GM12878 (cell line): ENCODE data around the gene ELL2. TPM values are rescaled to one million over a fixed set of nuclear protein-coding genes. Genes with fewer than 3 reads are reported as not detected.

Source experiments
- ATAC-seq: fragments of 200-7000 bp; cut with Tn5 transposase; 3 replicates; pipeline ENCODE4 v1.9.1; 2020; ENCODE audit warnings: mild to moderate bottlenecking, moderate library complexity
- BruUV-seq: library from RNA; stranded (reverse); fragments of 400-500 nt; replicated peaks from 2 replicates; lab custom pipeline; 2021; lab: Mats Ljungman, UMichigan
- CTCF ChIA-PET: fragments of 300-600 bp; sonication (Branson Sonifier 250); formaldehyde crosslinking; extraction: SDS; loops from one replicate; lab custom pipeline; 2021; ENCODE audit warnings: inconsistent platforms; lab: Yijun Ruan, JAX
- POLR2A ChIA-PET: fragments of 350-600 bp; formaldehyde crosslinking; extraction: SDS; loops from one replicate; lab custom pipeline; 2021; ENCODE audit warnings: inconsistent platforms; lab: Charles Lee
- RAD21 ChIA-PET: fragments of 300-600 bp; sonication (Branson Sonifier 250); formaldehyde crosslinking; loops from one replicate; lab custom pipeline; 2023; ENCODE audit warnings: antibody characterized with exemption; ENCODE audit not compliant: unreplicated experiment; lab: Charles Lee
- SMC1A ChIA-PET: fragments of 300-600 bp; sonication (Branson Sonifier 250); formaldehyde crosslinking; loops from one replicate; lab custom pipeline; 2023; ENCODE audit not compliant: unreplicated experiment, uncharacterized antibody; lab: Charles Lee
- DNase-seq: peaks from one replicate; pipeline ENCODE4 v3.0.0-alpha.2; 2011; ENCODE audit warnings: low read depth, low spot score
- FAIRE-seq: peaks from 3 replicates; lab custom pipeline; 2011; peaks lifted over from hg19 to GRCh38; lab: Jason Lieb, UNC
- H2AFZ ChIP-seq: 2 replicates; pipeline ENCODE4 v1.6.0; 2011; ENCODE audit warnings: low read depth, low read length, control low read depth; ENCODE audit not compliant: control insufficient read depth
- H3K27ac ChIP-seq: 2 replicates; pipeline ENCODE4 v1.5.1; 2011; ENCODE audit warnings: control low read depth; ENCODE audit not compliant: control insufficient read depth, insufficient read depth
- H3K27me3 ChIP-seq, 2 experiments: replicated peaks in 1 of 2; 2 replicates each; pipeline versions ENCODE4 v1.6.0 to v1.6.1; 2011; ENCODE audit warnings: low read length in 1 of 2; ENCODE audit not compliant: control insufficient read depth in 2 of 2, insufficient read depth in 2 of 2
- H3K36me3 ChIP-seq, 2 experiments: 2 replicates each; pipeline ENCODE4 v1.5.1; 2011; ENCODE audit warnings: low read length in 1 of 2; ENCODE audit not compliant: control insufficient read depth in 2 of 2, insufficient read depth in 2 of 2
- H3K4me1 ChIP-seq: 2 replicates; pipeline ENCODE4 v1.6.1; 2011; ENCODE audit warnings: mild to moderate bottlenecking, low read length, moderate library complexity, mixed read lengths; ENCODE audit not compliant: control insufficient read depth, insufficient read depth
- H3K4me2 ChIP-seq: 2 replicates; pipeline ENCODE4 v1.6.0; 2011; ENCODE audit warnings: control low read depth; ENCODE audit not compliant: control insufficient read depth, insufficient read depth
- H3K4me3 ChIP-seq: fragments of 200-600 bp; sonication (generic); 2 replicates; pipeline ENCODE4 v1.5.1; 2016
- H3K79me2 ChIP-seq: 2 replicates; pipeline ENCODE4 v1.6.0; 2011; ENCODE audit warnings: low read length; ENCODE audit not compliant: control insufficient read depth, insufficient read depth
- H3K9ac ChIP-seq: 2 replicates; pipeline ENCODE4 v1.8.0; 2011; ENCODE audit warnings: low read length, control low read depth, mixed read lengths; ENCODE audit not compliant: control insufficient read depth, insufficient read depth
- H3K9me3 ChIP-seq: replicated peaks from 3 replicates; pipeline ENCODE4 v1.5.1; 2011; ENCODE audit warnings: mild to moderate bottlenecking, low read length; ENCODE audit not compliant: control insufficient read depth, insufficient read depth
- H4K20me1 ChIP-seq: 2 replicates; pipeline ENCODE4 v1.6.0; 2011; ENCODE audit not compliant: control insufficient read depth, insufficient read depth
- ASH2L ChIP-seq: fragments of 300-600, 200-600 bp; sonication (generic); IDR thresholded peaks from 2 replicates; pipeline ENCODE4 v1.6.1; 2017; ENCODE audit warnings: low read depth, mild to moderate bottlenecking, borderline replicate concordance
- CBFB ChIP-seq: IDR thresholded peaks from 2 replicates; pipeline ENCODE4 v1.6.1; 2016; ENCODE audit warnings: antibody characterized with exemption, low read depth
- CBX3 ChIP-seq: fragments of 200-600 bp; sonication (generic); IDR thresholded peaks from 2 replicates; pipeline ENCODE4 v1.6.1; 2016; ENCODE audit warnings: low read depth, borderline replicate concordance
- CHD2 ChIP-seq: IDR thresholded peaks from 2 replicates; pipeline ENCODE4 v1.6.1; 2011; ENCODE audit warnings: low read depth, low read length, improper control_type of control experiment, borderline replicate concordance
- FOS ChIP-seq: IDR thresholded peaks from 3 replicates; pipeline ENCODE4 v1.6.1; 2011; ENCODE audit warnings: borderline replicate concordance; ENCODE audit not compliant: insufficient read length; ENCODE audit errors: extremely low read depth
- IKZF1 ChIP-seq: fragments of 450-650 bp; conservative IDR thresholded peaks from 2 replicates; pipeline ENCODE4 v1.6.1; 2017; ENCODE audit warnings: antibody characterized with exemption, mild to moderate bottlenecking
- IKZF2 ChIP-seq, 2 experiments: fragments of 450-650 bp; IDR thresholded peaks; 2 replicates each; pipeline ENCODE4 v1.6.1; 2017; ENCODE audit warnings: mild to moderate bottlenecking in 2 of 2, moderate library complexity in 2 of 2
- LARP7 ChIP-seq: fragments of 450-650 bp; IDR thresholded peaks from 2 replicates; pipeline ENCODE4 v1.6.1; 2017; ENCODE audit warnings: mild to moderate bottlenecking
- MXI1 ChIP-seq: fragments of 150-350 bp; IDR thresholded peaks from 2 replicates; pipeline ENCODE4 v1.6.1; 2011; ENCODE audit warnings: low read depth, mild to moderate bottlenecking, inconsistent platforms, low read length, improper control_type of control experiment
- MYB ChIP-seq: fragments of 150-350 bp; IDR thresholded peaks from 2 replicates; pipeline ENCODE4 v1.6.1; 2014; ENCODE audit warnings: mild to moderate bottlenecking, low read depth, low read length, borderline replicate concordance
- NR2F1 ChIP-seq: fragments of 450-650 bp; conservative IDR thresholded peaks from 2 replicates; pipeline ENCODE4 v1.6.1; 2017; ENCODE audit warnings: mild to moderate bottlenecking
- POLR2AphosphoS2 ChIP-seq: IDR thresholded peaks from 2 replicates; pipeline ENCODE4 v1.6.1; 2011; ENCODE audit warnings: low read depth, mild to moderate bottlenecking, low read length, improper control_type of control experiment, moderate library complexity
- SIX5 ChIP-seq: IDR thresholded peaks from 2 replicates; pipeline ENCODE4 v1.6.1; 2011; ENCODE audit warnings: mild to moderate bottlenecking, low read depth, low read length, moderate library complexity; ENCODE audit not compliant: severe bottlenecking
- STAT3 ChIP-seq: IDR thresholded peaks from 2 replicates; pipeline ENCODE4 v1.6.1; 2011; ENCODE audit warnings: low read depth, low read length, improper control_type of control experiment
- YBX1 ChIP-seq: fragments of 450-650 bp; IDR thresholded peaks from 2 replicates; pipeline ENCODE4 v1.6.1; 2016; ENCODE audit warnings: antibody characterized with exemption
- WGBS: methylation state at CpG from one replicate; pipeline ENCODE4 v1.1.6; 2016; ENCODE audit warnings: low lambda C conversion rate; ENCODE audit not compliant: insufficient replicate concordance, insufficient coverage; ENCODE audit errors: missing lambda C conversion rate; 5-methylcytosine and 5-hydroxymethylcytosine counted together
- in situ Hi-C: fragments of 300-500 bp; cut with MboI; formaldehyde crosslinking; loops from 9 replicates; pipeline ENCODE4 v1.14.3; 2018; ENCODE audit warnings: mixed read lengths
- intact Hi-C: fragments of 100-400 bp; cut with micrococcal nuclease; formaldehyde crosslinking; loops from one replicate; pipeline ENCODE4 v1.14.2; 2022; ENCODE audit not compliant: unreplicated experiment
- polyA plus RNA-seq, 11 experiments: library from polyadenylated mRNA; depleted of rRNA in 4 of 11; unstranded in 6 of 11; stranded (reverse) in 5 of 11; fragments of >200 nt; fragmentation: Nextera tagmentation in 4 of 11; fragmentation: Illumina TruSeq in 1 of 11; extraction: Ambion mirVana in 4 of 11; extraction: Trizol in 1 of 11; gene quantifications; 1 replicate in 1 of 11; 2 replicates in 10 of 11; pipeline versions ENCODE4 v1.2.1 to v1.2.3, GENCODE V29; 2011 to 2016; ENCODE audit warnings: inconsistent platforms in 2 of 11, missing spikeins in 2 of 11, low read depth in 1 of 11
- total RNA-seq, 4 experiments: library from RNA; depleted of rRNA in 3 of 4; stranded (reverse); fragments of >200 nt in 3 of 4; fragmentation: Illumina TruSeq in 1 of 4; extraction: Trizol in 1 of 4; gene quantifications; 2 replicates each; pipeline versions ENCODE4 v1.2.1 to v1.2.3, GENCODE V29; 2013 to 2021
- TF ChIP-seq, protein P1 (sequence below): fragments of 450-650 bp; IDR thresholded peaks from 2 replicates; pipeline ENCODE4 v1.6.1; 2016; ENCODE audit warnings: mild to moderate bottlenecking
- TF ChIP-seq, protein P2 (sequence below): IDR thresholded peaks from 2 replicates; pipeline ENCODE4 v1.6.1; 2012; ENCODE audit warnings: low read depth, low read length, improper control_type of control experiment
- TF ChIP-seq, protein P3 (sequence below): fragments of 450-650 bp; IDR thresholded peaks from 2 replicates; pipeline ENCODE4 v1.6.1; 2018; ENCODE audit warnings: borderline replicate concordance, mild to moderate bottlenecking; ENCODE audit not compliant: partially characterized antibody

The ELL2 gene
- total and polyA plus RNA-seq, 10 of the 15 experiments (the other 5 are each of a cell fraction or from before 2014, with no cell fraction given): 24.2 to 91.4 (median 57.4) TPM

DNA sequence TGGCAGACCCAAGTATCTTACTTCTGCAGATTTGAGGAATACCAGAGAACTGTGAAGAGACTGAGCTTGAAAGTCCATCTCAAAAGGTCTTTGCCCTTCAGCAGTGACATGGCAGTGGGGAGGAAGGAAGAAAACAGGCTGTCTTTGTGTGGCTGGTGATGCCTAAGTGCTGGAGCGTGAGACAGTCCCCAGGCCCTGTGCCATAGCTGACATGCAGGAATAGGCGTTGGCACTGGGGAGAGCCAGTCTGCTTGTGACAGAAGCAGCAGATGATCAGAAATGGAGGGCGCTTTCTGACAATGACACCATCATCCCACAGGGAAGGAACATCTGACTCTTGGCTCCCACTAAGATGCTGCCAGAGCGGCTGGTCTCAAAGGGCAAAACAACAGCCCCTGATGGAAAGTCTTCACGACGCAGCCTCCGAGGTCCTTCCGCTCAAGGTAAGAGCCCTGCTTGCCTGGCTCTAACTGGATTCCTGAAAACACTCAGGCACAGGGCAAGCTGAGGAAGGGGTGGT is 123.6 kb downstream of the ELL2 start (continued):
- TF ChIP-seq MXI1: no peak
- TF ChIP-seq CBX3: no peak
- TF ChIP-seq ASH2L: no peak
- TF ChIP-seq MYB: no peak
- TF ChIP-seq IKZF1: no peak
- TF ChIP-seq STAT3: no peak
- TF ChIP-seq SIX5: no peak
- TF ChIP-seq FOS: no peak
- TF ChIP-seq LARP7: no peak

DNA sequence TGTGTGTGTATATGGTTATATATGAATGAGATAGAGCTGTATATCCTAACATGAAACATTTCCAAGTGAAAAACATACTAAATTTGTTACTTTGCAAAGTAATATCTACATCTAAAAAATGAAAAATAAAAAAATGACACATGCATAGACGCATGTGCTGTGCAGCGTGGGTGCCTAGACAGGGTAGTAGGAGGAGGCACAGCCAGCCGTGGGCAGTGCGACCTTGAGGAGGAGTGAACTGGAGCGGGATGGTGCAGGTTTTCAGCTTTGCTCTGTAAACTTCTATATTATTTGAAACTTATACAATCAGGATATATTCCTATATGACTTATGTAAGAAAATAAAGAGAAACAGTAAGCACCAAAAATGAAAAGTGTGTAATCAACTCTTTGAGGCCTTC is 124.2 kb downstream of the ELL2 start:
- Histone ChIP-seq H3K27me3 (no peaks in the 10 kb centered on the region), H3K4me3 (no peak overlapping the region), H3K9ac (no peak overlapping the region), H3K36me3 (no peaks in the 10 kb centered on the region), H4K20me1 (no peaks in the 10 kb centered on the region), H3K27ac (no peak overlapping the region), H3K79me2 (peaks cover 4% of the 10 kb centered on the region), H3K9me3 (no peaks in the 10 kb centered on the region), H3K4me1 (peaks cover 33% of the 10 kb centered on the region), H3K4me2 (no peak overlapping the region), H2AFZ (no peak overlapping the region)
- ChIA-PET SMC1A (interaction anchor here (0.7 to 21.9 kb wide), 10 partner anchors 9 to 191 kb away, joined by 3 to 622 read pairs (median 7); partner anchors contain the start of genes GLRX and RFESD), POLR2A (interaction anchor here (0.7 to 4.1 kb wide), 5 partner anchors 14 to 96 kb away, joined by 3 to 43 read pairs (median 6); partner anchors contain the start of gene GLRX), RAD21 (interaction anchor here (1.6 to 11.7 kb wide), 3 partner anchors 17 to 190 kb away, joined by 7 to 186 read pairs (median 19); partner anchors contain the start of gene GLRX), CTCF (interaction anchor here (1.2 to 17.6 kb wide), 8 partner anchors 8 to 758 kb away, joined by 3 to 653 read pairs (median 11); partner anchors contain the start of gene GLRX)
- BruUV-seq: no TSS peak
- 94% methylated on average over 5 of the region's 5 CpGs for WGBS
- no peak for DNase-seq
- no peak for ATAC-seq
- intact Hi-C loops: loop anchor here (5.0 kb wide), 1 partner anchor 105 kb away; the partner anchor contains the start of gene RHOBTB3
- no peak for FAIRE-seq
- in situ Hi-C loops: no loop called here
- no peak for TF ChIP-seq CBX3
- TF ChIP-seq, protein P1, sequence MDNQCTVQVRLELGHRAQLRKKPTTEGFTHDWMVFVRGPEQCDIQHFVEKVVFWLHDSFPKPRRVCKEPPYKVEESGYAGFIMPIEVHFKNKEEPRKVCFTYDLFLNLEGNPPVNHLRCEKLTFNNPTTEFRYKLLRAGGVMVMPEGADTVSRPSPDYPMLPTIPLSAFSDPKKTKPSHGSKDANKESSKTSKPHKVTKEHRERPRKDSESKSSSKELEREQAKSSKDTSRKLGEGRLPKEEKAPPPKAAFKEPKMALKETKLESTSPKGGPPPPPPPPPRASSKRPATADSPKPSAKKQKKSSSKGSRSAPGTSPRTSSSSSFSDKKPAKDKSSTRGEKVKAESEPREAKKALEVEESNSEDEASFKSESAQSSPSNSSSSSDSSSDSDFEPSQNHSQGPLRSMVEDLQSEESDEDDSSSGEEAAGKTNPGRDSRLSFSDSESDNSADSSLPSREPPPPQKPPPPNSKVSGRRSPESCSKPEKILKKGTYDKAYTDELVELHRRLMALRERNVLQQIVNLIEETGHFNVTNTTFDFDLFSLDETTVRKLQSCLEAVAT: no peak
- no peak for TF ChIP-seq IKZF2 (IDR thresholded peaks at IDR 0.05)
- no peak for TF ChIP-seq NR2F1
- TF ChIP-seq, protein P2, sequence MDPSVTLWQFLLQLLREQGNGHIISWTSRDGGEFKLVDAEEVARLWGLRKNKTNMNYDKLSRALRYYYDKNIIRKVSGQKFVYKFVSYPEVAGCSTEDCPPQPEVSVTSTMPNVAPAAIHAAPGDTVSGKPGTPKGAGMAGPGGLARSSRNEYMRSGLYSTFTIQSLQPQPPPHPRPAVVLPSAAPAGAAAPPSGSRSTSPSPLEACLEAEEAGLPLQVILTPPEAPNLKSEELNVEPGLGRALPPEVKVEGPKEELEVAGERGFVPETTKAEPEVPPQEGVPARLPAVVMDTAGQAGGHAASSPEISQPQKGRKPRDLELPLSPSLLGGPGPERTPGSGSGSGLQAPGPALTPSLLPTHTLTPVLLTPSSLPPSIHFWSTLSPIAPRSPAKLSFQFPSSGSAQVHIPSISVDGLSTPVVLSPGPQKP: no peak
- TF ChIP-seq CBFB: no peak
- no peak for TF ChIP-seq POLR2AphosphoS2
- no peak for TF ChIP-seq CHD2
- no peak for TF ChIP-seq YBX1
- TF ChIP-seq, protein P3, sequence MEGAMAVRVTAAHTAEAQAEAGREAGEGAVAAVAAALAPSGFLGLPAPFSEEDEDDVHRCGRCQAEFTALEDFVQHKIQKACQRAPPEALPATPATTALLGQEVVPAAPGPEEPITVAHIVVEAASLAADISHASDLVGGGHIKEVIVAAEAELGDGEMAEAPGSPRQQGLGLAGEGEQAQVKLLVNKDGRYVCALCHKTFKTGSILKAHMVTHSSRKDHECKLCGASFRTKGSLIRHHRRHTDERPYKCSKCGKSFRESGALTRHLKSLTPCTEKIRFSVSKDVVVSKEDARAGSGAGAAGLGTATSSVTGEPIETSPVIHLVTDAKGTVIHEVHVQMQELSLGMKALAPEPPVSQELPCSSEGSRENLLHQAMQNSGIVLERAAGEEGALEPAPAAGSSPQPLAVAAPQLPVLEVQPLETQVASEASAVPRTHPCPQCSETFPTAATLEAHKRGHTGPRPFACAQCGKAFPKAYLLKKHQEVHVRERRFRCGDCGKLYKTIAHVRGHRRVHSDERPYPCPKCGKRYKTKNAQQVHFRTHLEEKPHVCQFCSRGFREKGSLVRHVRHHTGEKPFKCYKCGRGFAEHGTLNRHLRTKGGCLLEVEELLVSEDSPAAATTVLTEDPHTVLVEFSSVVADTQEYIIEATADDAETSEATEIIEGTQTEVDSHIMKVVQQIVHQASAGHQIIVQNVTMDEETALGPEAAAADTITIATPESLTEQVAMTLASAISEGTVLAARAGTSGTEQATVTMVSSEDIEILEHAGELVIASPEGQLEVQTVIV: no peak
